Stimulated activated CD8-positive, alpha-beta memory T cell treated with anti-CD3 and anti-CD28 coated beads, Interleukin-12 subunit alpha, Interleukin-12 subunit beta, amount 100 ng/mL, for 4 hours (primary cell): Measurements from ENCODE around the gene PACS2.
"Not testable (repeated sequence)": the region's sequence is repeated elsewhere in the genome, so short reads cannot be mapped to it uniquely, and the experiment has no call there.

ENCODE experiments used
- DNase-seq: peaks from one replicate; pipeline ENCODE4 v3.0.0-alpha.2; 2020; ENCODE audit warnings: low read depth

Gene PACS2

DNA sequence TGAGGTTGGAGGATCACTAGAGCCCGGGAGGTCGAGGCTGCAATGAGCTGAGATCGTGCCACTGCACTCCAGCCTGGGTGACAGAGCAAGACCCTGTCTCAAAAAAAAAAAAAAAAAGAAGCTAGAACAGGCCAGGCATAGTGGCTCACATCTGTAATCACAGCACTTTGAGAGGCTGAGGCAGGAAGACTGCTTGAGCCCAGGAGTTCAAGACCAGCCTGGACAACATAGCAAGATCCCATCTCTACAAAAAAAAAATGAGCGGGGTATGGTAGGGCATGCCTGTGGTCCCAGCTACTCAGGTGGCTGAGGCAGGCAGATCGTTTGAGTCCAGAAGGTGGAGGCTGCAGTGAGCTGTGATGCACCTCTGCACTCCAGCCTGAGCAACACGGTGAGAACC lies 25.6 kb upstream of the PACS2 start:
- not testable (repeated sequence) for DNase-seq

DNA sequence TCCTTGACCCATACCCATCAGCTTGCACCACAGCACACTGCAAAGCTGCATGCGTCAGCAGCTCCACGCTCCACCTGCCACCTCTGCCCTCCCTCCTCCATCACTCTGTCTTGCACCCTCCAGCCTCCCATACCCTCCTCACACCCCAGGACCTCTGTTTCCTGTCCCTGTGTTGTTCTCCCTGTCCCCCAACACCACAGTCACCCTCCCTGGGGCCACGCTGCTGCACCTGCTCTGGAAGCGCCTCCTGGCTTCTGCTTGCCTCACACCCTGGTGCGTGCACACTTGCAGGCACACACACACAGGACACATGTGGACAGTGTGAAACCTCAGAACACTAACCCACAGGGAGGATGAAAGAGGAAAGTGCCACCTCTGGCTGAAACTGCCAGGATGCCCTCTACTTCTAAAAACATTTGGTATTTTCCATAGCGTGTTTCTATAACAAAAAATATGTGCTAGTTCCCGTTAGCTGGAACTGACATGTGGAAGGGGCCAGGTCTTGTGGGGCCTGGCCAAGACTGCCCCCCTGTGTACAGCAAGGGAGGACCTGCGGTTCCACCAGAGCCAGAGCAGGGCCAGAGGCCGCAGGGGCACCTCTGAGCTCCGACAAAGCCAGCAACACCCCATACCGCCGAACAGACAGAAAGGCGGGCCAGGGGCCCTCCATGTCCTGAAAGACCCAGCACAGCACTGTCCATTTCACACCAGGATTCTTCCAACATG lies 23.8 kb upstream of the PACS2 start:
- peak; percentile 31 for DNase-seq

DNA sequence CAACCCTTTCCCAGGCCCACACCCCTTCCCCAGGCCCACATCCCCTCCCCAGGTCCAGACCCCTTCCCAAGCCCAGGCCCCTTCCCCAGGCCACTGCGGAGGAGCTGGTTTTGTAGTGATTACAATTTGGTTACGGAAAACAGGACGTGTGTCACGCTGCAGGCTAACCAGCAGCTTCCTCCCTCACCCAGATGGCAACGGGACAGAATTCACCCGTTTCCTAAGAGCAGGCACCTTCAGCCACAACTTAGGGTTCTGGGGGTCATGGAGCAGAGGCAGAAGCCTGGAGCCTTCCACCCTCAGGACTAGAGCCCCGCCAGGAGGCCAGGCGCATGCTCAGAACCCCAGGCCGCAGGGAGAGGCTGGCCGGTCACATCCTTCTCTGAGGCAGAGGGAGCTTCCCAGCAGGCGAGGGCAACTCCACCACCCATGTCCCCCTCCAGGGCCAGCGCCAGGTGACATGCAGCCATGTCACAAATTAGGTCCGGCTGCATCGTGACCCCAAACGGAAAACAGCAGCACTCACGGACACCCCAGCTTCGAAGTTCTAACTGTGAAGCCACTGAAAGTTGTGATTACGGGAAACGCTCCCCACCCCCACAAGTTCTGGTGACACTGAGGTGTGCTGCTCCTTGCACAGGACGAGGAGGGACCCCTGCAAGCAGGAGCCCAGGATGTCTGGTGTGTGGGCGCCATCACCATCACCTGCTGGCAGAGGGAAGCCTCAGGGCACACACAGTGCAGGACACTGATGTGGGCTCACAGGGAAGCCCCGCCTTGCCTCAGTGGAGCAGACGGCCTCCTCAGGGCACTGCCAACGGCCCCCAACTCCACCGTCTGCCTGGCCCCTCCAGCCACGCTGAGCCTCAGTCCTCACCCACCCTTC lies 21.5 kb upstream of the PACS2 start:
- DNase-seq = no peak

DNA sequence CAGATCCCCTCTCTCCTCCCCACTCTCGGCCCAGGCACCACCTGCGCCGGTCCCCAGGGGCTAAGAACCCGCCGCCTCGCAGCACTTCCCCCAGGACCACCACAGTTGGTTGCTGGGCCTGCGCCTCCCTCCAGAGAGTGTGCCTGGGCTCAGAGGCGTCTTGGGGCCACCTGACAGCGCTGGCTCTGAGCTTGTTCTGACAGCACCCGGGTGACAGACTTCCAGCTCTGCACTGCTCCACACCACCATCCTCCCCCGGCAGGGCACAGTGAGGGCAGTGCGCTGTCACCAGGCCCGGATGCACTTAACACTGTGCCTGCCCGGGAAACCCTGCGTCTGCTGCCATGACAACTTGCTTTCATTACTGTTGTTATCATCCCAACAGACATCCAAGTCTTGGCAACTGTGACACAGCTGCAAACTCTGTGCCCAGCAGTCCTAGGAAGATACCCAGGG lies 20.4 kb upstream of the PACS2 start:
- DNase-seq = peak; percentile 30

DNA sequence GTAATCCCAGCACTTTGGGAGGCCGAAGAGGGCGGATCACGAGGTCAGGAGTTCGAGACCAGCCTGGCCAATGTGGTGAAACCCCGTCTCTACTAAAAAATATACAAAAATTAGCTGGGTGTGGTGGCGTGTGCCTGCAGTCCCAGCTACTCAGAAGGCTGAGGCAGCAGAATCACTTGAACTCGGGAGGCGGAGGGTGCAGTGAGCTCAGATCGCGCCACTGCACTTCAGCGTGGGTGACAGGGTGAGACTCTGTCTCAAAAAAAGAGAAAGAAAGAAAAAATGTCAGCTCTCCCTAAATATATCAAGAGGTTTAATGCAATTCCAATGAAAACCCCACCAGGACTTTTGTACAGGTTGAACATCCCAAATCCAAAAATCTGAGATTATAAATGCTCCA lies 17.2 kb upstream of the PACS2 start:
- DNase-seq = not testable (repeated sequence)

DNA sequence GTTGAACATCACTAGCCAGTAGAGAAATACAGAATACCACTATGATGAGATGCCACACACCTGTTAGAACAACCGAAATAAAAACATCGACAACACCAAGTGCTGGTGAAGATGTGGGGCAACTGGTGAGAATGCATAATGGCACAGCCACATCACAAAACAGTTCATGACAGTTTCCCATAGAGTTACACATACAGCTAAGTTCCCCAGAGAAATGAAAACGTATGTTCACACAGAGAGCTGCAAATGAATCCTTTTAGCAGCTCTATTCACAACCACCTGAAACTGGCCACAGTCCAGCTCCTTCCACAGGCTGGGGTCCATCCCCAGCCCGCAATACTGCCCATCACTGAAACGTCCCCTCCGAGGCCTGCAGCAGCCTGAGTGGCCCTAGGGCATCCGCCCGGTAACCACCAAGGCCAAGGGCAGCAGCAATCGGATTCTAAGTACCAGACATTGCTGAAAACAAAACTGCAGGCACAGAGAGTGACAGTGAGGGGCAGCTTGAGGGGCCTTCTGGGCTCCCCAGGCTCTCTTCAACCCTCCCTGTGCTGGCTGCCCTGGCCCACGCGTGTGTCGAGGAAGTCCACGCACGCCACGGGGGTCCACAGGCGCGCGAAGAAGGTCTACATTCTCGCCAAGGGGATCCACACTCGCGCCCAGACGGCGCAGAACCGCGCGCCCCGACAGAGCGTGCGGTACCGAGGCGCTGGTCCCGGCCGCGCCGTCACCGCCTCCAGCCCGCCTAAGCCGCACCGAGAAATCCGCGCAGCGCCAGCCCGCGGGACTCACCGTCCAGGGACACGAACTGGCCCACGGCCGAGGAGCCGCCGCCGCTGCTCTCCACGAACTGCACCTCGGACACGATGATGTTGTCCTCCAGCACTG lies 14.7 kb upstream of the PACS2 start:
- no peak for DNase-seq

DNA sequence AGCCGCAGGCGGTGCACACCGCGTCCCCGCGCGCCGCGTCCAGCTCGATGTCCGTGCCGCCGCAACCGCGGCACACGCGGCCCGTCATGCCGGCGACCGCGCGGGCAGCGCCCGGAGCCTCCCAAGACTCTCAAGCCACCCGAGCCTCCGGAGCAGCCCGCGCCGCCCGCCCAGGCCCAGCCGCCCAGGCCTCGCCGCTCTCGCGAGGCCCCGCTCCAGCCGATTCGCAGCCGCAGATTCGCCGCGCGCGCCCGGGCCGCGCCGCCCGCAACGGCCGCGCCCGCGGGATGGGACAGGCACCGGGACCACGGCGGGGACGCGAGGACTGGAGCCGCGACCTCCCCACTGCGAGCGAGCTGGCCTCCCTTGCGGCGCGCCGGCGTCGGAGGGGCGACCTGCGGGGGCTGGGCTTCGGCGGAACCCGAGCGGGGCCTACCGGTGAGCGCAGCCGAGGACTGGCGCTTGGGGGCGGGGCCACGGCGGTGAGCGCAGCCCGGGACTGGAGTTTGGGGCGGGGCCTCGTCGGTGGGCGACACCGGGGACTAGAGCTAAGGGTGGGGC lies 13.9 kb upstream of the PACS2 start, which contains the start of gene BRF1:
TSS of gene BRF1 (minus strand) at position 460 of the 561 bp plus-strand sequence. CDS start at position 88, 372 bp downstream.
- peak; percentile 97 for DNase-seq

DNA sequence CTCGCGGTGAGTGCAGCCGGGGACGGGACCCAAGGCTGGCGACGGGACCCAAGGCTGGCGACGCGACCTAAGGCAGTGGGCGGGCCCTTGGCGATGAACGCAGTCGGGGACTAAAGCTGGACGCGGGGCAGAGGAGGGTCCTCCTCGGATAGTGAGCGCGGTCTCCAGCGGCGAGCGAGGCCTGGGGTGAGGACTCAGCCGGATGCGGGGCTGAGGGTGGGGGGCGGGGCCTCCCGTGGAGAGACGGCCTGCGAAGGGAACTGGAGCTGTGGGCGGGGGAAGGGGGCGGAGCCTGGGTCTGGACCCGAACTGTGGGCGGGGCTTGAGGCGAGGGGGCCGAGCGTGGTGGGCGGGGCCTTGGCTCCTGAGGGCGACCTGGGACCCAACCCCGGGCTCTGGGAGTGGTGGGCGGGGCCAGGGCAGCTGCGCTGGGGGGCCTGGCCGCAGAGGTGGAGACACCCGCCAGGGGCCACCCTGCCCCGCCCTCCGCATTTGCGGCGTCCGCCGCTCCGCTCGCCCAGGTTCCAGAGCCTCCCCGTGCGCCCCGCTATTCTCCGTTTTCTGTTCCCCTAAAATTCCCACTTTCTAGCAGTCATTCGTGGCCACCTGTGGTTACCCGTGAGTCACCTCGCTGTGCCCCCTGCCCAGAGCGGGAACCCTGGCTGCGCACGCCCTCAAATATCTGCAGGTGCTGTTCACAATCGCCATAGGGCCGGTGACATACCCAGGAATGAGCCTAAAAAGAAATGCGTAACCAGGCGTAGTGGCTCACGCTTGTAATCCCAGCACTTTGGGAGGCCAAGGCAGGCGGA lies 13.2 kb upstream of the PACS2 start:
- DNase-seq = peak; percentile 99

DNA sequence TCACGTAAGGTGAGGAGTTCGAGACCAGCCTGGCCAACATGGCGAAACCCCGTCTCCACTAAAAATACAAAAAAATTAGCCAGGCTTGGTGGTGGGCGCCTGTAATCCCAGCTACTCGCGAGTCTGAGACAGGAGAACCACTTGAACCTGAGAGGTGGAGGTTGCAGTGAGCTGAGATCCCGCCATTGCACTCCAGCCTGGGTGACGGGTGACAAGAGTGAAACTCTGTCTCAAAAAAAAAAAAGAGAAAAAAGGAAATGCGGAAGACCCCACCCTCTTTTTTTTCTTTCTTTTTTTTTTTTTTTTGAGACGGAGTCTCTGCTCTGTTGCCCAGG lies 12.7 kb upstream of the PACS2 start:
- DNase-seq = not testable (repeated sequence)

DNA sequence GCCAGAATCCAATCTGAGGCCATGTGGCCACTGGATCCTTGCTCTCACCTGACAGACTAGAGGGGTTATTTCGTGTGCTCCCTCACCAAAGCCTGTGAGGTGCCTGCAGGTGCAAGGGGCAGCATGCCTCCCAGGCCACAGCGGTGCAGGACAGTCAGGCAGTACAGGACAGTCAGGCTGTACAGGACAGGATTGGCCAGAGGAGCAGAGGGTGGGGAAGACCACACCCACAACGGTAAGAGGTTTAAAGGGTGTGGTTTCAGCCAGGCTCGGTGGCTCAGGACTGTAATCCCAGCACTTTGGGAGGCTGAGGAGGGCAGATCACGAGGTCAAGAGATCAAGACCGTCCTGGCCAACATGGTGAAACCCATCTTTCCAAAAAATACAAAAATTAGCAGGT lies 10.6 kb upstream of the PACS2 start:
- DNase-seq = no peak

DNA sequence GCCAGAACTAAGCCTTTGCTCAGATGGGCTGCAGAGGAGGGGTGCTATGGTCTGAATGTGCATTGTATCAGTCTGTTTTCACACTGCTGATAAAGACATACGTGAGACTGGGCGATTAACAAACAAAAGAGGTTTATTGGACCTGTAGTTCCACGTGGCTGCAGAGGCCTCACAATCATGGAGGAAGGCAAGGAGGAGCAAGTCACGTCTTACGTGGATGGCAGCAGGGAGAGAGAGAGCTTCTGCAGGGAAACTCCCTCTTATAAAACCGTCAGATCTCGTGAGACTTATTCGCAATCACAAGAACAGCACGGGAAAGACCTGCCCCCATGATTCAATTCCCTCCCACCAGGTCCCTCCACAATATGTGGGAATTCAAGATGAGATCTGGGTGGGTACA lies 10.0 kb upstream of the PACS2 start:
- DNase-seq = no peak

DNA sequence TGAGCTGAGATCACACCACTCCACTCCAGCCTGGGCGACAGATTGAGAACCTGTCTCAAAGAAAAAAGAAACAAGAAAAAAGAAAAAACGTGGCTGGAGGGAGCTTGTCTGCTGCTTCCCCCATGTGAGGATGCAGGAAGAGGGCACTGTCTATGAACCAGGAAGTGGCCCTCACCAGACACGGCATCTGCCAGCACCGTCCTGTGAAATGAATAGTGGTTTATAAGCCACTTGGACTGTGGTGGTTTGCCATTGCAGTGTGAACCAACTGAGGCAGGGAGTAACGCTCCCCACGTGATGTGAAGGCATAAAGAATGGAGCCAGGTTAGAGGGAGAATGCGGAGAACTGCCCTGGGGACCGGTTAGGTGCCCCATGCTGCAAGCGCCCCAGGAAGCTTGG lies 9.2 kb upstream of the PACS2 start:
- no peak for DNase-seq

DNA sequence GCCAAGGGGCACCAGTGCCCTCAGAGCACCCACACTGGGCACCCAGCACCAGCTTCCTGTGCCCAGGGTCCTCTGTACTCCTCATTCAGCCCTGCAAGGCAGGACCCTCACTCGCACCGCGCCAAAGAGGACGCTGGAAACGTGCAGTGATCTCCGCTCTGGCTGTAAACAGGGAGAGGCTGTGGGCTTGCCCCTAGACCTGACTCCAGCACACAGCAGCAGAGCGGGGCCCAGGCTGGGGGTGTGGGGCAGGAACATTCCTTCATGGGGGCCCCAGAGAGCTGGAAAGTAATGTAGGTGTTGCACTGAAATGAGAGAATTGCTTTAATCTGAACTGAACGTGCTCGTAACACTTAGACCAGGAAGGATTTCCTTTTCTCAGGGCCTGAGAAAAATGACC lies 8.8 kb upstream of the PACS2 start:
- DNase-seq = no peak

DNA sequence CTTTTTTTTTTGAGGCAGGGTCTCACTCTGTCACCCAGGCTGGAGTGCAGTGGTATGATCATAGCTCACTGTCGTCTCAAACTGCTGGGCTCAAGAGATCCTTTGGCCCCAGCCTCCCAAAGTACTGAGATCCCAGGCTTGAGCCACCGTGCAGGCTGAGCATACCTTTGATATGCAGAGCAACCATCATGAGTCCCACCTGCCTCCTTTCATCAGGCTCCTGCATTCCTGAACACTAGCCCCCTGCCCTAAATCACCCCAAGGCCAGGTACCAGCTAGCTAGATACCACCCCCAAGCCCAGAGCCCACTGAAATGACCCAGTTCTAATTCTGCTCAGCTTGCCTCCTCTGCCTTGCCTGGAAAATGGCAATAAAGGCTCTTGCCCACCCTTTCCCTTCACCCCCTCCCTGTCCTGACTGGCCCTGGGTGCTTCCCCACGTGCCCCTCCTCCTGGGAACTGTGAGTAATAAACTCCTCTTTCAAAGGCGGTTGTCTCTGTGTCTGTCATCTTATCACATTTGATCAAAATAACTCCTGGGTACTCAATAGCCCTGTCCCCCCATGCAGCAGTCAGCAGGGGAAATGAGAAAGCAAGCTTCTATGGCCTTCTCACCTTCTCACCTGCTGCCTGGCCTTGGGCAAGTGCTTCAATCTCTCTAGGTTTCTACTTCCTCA lies 7.4 kb upstream of the PACS2 start:
- DNase-seq = no peak

DNA sequence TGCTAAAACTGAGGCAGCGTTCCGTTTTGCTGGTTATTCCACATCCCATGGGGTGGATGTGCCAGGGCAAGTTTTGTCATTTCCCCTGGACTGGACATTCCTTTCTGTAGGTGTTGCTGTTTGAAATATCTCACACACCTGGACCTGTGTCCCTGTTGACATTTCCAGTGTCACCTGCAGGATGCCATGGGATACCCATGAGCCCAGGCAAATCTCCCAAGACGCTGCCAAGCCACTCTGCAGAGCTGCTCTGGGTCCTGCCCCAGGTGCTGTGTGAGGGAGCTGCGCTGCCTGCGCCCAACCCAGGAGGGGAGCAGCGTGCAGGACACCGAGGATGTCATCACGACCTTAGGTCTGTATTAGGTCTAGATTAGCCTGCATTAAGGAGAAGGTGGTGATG lies 5.2 kb upstream of the PACS2 start:
- DNase-seq = no peak

DNA sequence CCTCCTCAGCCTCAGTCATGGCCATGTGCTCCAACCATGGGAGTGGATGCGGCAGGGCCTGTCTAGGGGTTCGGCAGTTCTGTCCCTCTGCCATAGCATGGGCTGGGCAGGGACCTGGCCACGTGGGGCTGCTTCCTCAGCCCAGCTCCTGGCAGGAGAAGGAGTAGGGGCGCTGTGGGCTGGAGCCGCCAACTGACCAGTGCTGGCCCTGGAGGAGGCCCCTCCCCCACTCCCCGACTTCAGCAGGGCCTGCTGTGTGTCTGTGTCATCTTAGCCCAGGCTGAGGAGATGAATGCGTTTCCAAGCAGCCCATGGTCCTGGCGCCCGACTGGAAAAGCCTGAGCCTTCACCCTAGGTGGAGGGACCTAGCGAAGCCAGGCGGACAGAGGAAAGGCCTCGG lies 2.7 kb upstream of the PACS2 start:
- no peak for DNase-seq

DNA sequence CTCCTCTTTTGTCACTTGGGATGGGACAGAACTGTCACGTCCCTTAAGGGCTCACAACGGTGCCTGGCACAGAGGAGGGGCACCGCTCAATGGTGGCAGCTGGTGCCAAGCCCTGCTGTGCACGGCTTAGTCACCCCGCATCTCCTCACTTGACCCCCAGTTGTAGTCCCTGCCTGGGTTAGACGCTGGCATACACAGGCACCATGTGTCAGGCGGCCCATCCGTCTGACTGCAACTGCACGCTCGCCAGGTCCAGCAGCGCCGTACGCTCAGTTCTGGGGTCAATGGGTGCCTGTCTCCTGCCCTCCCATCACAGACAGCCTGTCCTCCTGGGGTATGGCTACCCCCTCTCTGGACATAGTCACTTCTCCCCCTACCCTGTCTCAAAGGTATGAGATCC lies 1.6 kb upstream of the PACS2 start:
- no peak for DNase-seq

DNA sequence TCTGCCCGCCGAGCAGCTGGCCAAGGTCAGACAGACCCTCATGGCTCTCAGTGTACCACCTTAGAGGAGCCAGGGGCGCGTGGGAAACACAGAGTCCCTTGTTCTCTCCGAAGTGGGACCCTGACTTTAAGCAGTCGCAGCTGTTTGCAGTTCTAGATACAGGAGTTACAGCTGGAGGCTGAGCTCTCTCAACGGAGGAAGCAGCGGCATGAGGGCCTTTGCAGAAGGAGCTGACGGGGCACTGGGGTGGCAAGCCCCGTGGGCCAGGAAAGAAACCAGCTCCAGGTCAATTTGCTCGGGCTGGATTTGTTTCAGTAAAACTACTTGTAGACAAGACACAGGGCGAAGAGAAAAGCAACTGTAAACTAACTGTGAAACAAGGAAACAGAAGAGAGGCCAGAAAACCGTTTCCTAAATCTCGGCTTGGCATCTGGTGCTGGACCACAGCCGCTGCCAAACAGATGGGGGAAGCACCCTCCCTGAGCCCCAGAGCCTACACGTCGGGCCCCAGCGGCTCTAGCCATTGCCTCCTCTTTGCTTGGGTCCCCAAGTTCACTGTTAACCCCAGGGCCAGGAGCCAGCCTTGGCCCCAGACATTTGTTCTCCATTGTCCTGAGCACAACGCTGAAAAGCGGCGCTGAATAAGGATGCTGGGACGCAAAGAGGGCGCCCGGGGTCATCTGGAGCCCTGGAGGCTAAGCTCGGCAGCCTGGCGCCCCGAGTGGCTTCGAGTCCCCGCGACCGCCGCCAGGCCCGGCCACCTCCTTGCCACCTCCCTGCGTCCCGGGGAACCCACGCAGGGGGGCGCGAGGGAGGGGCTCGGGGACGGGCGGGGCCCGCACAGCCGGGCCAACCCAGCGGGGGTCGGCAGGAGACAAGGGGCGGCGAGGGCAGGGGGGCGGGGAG lies 914 bp upstream of the PACS2 start:
- DNase-seq = no peak

DNA sequence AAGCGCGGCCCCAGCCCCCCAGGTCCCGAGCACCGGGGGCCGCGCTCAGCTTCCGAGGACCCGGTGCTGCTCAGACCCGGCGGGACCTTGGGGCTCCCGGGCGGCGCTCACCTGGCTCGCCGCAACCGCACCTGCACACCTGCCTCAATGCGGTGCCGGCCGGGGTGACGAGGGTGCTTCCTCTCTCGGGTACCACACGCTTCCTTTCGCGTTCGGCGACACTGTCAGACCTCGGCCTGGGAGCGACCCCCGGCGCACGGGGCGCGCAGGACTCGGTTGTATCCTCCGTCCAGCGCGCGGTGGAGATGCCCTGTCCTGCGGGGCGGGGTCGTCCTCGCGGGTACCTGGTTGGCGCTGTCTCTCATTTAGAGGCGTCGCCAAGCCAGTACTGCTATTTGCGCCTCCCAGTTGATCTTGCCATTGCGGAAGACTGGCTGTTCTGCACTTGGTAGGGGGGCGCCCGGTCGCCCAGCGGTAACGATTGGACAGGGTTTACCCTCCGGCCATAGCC lies 718 bp downstream of the PACS2 start:
- DNase-seq = no peak
